Right lobe of liver (tissue), 4 donors: ENCODE data around the gene FURIN.
"Not testable (repeated sequence)": the region's sequence is repeated elsewhere in the genome, so short reads cannot be mapped to it uniquely, and the experiment has no call there.

ENCODE experiments used
- POLR2A ChIP-seq: fragments of 450-650 bp; IDR thresholded peaks from one replicate; pipeline ENCODE4 v1.6.1; 2017; ENCODE audit warnings: antibody characterized with exemption, mild to moderate bottlenecking
- TF ChIP-seq, protein P1 (sequence below), 4 donors: fragments of 200-600 bp in 3 of 4; fragments of 450-650 bp in 1 of 4; IDR thresholded peaks; one replicate each; pipeline versions ENCODE4 v1.5.1 to v1.8.0; 2016 to 2022; ENCODE audit warnings: antibody characterized with exemption in 4 of 4, mild to moderate bottlenecking in 2 of 4
- donor health status: DM: no; HTN: no; CAD: no.
- donor health status: DM: no; HTN: no; CAD: no.
- donor health status: DM: no; HTN: yes; CAD: no.

DNA sequence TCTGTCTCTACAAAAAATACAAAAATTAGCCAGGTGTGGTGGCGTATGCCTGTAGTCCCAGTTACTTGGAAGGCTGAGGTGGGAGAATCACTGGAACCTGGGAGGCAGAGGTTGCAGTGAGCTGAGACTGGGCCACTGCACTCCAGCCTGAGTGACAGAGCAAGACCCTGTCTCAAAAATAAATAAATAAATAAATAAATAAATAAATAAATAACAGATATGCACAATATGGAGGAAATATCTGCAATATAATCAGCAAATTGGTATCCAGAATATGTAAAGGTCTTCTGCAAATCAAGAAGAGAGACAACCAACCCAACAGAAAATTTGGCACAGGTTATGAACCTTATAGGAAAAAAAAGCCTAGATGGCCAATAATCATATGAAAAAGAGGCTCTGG lies 19.0 kb upstream of the FURIN start:
- TF ChIP-seq, protein P1, sequence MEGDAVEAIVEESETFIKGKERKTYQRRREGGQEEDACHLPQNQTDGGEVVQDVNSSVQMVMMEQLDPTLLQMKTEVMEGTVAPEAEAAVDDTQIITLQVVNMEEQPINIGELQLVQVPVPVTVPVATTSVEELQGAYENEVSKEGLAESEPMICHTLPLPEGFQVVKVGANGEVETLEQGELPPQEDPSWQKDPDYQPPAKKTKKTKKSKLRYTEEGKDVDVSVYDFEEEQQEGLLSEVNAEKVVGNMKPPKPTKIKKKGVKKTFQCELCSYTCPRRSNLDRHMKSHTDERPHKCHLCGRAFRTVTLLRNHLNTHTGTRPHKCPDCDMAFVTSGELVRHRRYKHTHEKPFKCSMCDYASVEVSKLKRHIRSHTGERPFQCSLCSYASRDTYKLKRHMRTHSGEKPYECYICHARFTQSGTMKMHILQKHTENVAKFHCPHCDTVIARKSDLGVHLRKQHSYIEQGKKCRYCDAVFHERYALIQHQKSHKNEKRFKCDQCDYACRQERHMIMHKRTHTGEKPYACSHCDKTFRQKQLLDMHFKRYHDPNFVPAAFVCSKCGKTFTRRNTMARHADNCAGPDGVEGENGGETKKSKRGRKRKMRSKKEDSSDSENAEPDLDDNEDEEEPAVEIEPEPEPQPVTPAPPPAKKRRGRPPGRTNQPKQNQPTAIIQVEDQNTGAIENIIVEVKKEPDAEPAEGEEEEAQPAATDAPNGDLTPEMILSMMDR (IDR thresholded peaks at IDR 0.05) = not testable (repeated sequence)
- TF ChIP-seq POLR2A = not testable (repeated sequence)
